ENCODE results near the gene FASN. TPM values are rescaled to one million over a fixed set of nuclear protein-coding genes. Genes with fewer than 3 reads are reported as not detected.

FASN gene
- total RNA-seq, 1 donor: 21.8 TPM

DNA sequence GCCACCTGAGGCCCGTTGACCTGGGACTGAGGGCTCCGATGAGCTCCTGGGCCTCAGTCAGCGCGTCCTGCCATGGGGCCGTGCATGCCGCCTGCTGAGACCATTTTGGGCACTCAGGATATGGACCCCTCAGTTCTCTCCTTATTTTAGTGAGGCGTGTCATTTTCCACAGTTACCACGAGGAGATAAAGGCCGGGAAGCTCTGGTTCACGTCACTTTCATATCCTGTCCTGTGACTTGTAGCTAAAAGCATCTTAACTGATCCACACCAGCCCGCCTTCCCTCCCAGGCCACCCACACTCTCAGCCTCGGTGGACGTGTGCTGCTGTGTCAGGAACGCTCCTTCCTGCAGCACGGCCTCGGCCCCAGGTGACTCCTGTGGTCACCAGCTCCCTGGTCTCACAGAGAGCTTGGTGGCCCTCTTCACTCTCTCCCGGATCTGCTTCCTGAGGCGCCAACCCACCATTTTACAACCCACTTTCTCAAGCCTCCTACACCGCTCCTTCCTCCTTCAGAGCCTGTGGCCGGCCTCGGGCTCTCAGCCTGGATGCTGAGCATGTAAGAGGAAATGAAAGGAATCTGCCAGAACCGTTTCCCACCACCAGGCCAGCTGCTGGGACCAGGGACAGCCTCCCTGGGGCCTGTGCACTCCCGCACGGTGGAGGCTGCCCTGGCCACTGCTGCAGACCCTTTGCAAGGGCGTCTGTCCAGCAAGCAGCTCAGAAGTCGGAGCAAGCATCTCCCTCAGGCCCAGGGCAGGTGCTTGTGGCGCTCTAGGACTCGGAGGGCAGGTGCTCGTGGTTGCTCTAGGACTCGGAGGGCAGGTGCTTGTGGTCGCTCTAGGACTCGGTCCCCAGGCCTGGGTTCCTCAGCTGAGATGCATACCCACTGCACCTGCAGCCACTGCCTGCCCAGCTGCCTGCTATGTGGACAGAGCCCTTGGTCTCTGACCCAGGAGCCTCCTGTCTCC is 23.9 kb upstream of the FASN start:
- no peaks in the 10 kb centered on the region for H3K9me3 ChIP-seq (ENCODE audit: low read depth, low read length)
- H3K4me1 ChIP-seq (ENCODE audit: insufficient read depth, low read length): peaks cover 12% of the 10 kb centered on the region
- H3K27me3 ChIP-seq (ENCODE audit: insufficient read depth, low read length): no peaks in the 10 kb centered on the region
- no peak overlapping the region for H3K4me3 ChIP-seq (ENCODE audit: low read length)

- no peaks in the 10 kb centered on the region for H3K27me3 ChIP-seq (ENCODE audit: insufficient read depth, low read length)
- H3K9me3 ChIP-seq (ENCODE audit: low read depth, low read length): no peaks in the 10 kb centered on the region
- no peak overlapping the region for H3K4me3 ChIP-seq (ENCODE audit: low read length)
- H3K4me1 ChIP-seq (ENCODE audit: insufficient read depth, low read length): peaks cover 12% of the 10 kb centered on the region
These were observed 23.2 kb upstream of the FASN start for GRCh38 chr17:82121246-82121645.

DNA sequence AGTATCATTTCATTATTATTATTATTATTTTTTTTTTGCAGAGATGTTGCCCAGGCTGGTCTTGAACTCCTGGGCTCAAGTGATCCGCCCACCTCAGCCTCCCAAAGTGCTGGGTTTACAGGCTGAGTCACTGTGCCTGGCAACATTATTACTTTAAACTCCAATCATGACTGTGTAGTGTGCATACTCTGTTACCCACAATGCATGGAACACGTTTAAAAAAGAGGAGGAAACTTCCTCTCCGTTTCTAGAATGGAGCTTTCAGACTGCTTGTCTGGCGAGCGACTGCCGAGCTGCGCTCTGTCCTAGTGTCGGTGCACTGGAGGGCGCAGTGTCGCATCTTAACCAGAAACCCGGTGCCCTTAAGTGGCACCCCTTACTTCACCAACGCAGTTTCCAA is 22.1 kb upstream of the FASN start:
- peaks cover 5% of the 10 kb centered on the region for H3K4me1 ChIP-seq (ENCODE audit: insufficient read depth, low read length)

GRCh38 chr17:82118815-82119380 is 20.9 kb upstream of the FASN start:
- H3K4me1 ChIP-seq (ENCODE audit: insufficient read depth, low read length): peaks cover 5% of the 10 kb centered on the region
- no peaks in the 10 kb centered on the region for H3K27me3 ChIP-seq (ENCODE audit: insufficient read depth, low read length)
- no peaks in the 10 kb centered on the region for H3K9me3 ChIP-seq (ENCODE audit: low read depth, low read length)
- no peak overlapping the region for H3K4me3 ChIP-seq (ENCODE audit: low read length)

More for the DNA sequence above, 22.1 kb upstream of the FASN start:
- no peaks in the 10 kb centered on the region for H3K9me3 ChIP-seq (ENCODE audit: low read depth, low read length)
- no peak overlapping the region for H3K4me3 ChIP-seq (ENCODE audit: low read length)
- no peaks in the 10 kb centered on the region for H3K27me3 ChIP-seq (ENCODE audit: insufficient read depth, low read length)

GRCh38 chr17:82118168-82118814 is 20.3 kb upstream of the FASN start:
- Histone ChIP-seq H3K4me1 (ENCODE audit: insufficient read depth, low read length) (peaks cover 5% of the 10 kb centered on the region), H3K9me3 (ENCODE audit: low read depth, low read length) (no peaks in the 10 kb centered on the region), H3K27me3 (ENCODE audit: insufficient read depth, low read length) (no peaks in the 10 kb centered on the region), H3K4me3 (ENCODE audit: low read length) (no peak overlapping the region)

DNA sequence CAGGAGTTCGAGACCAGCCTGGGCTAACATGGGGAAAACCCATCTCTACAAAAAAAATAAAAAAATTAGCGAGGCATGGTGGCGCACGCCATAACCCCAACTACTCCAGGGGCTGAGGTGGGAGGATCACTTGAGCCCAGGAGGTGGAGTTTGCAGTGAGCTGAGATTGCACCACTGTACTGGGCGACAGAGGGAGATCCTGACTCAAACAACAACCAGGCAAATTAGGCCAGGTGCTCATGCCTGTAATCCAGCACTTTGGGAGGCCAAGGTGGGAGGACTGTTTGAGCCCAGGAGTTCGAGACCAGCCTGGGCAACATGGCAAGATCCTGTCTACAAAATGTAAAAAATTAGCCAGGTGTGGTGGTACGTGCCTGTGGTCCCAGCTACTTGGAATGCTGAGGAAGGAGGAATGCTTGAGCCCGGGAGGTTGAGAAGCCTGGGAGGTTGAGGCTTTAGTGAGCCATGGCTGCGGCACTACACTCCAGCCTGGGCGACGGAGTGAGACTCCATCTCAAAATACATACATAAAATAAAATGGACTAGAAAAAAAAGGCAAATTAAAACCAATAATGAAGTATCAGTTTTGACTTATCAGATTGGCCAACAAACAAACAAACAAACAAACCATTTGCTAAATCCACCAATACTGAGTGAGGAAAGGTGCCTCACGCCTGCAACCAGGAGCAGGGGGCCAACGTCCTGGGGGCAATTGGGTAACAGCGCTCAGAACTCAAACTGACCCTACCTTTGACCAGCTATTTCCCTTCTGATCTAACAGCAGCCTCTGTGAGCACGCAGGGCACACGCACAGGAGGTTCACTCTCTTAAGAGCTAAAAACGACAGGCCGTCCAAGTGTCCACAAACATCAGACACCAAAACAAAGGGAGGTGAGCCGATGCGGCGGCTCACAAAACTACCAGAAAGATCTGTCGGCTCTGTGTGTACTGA is 19.4 kb upstream of the FASN start:
- Histone ChIP-seq H3K4me3 (ENCODE audit: low read length) (no peak overlapping the region), H3K9me3 (ENCODE audit: low read depth, low read length) (no peaks in the 10 kb centered on the region), H3K27me3 (ENCODE audit: insufficient read depth, low read length) (no peaks in the 10 kb centered on the region), H3K4me1 (ENCODE audit: insufficient read depth, low read length) (peaks cover 4% of the 10 kb centered on the region)

DNA sequence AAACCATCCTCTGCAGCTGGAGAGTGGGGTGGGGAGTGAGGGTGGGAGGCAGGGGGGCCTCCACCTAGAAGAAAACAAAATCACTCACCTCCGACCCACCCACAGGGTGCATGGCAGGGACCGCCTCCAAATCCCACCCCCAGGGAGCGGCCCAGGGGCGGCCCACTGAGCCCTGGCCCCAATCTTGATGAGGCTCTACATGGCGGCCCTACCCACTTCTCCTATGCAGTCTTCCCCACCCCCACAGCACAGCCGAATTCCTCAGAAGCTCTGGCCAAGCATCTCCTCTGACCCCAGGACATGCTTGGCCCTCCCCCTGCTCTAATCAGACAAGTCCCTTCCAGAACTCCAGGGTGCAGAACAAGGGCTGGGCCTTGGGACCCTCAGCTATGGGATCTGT is 18.2 kb upstream of the FASN start:
- H3K4me3 ChIP-seq (ENCODE audit: low read length): no peak overlapping the region
- no peaks in the 10 kb centered on the region for H3K9me3 ChIP-seq (ENCODE audit: low read depth, low read length)
- H3K27me3 ChIP-seq (ENCODE audit: insufficient read depth, low read length): no peaks in the 10 kb centered on the region
- H3K4me1 ChIP-seq (ENCODE audit: insufficient read depth, low read length): no peaks in the 10 kb centered on the region

GRCh38 chr17:82114872-82115271 is 16.8 kb upstream of the FASN start:
- H3K4me1 ChIP-seq (ENCODE audit: insufficient read depth, low read length): no peaks in the 10 kb centered on the region
- H3K9me3 ChIP-seq (ENCODE audit: low read depth, low read length): no peaks in the 10 kb centered on the region
- H3K27me3 ChIP-seq (ENCODE audit: insufficient read depth, low read length): no peaks in the 10 kb centered on the region
- H3K4me3 ChIP-seq (ENCODE audit: low read length): no peak overlapping the region

DNA sequence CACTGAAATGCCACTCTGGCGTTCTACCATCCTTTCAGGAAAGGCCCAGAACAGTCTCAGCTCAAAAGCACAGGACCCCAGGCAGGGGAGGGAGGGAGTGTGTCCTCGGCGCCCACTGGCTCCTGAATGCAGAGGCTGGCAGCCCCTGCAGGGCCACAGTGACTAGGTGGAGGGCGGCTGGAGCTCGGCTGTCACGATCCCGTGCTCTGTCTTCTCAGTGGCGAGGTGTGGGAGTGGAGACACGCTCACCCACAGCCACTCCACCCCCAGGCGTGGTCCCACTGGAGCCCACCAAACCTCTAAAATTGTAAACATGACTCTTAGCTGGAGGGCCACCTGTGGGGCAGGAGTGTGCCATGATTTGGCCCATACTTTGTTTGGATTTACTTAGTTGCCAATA is 16.4 kb upstream of the FASN start:
- Histone ChIP-seq H3K4me1 (ENCODE audit: insufficient read depth, low read length) (no peaks in the 10 kb centered on the region), H3K4me3 (ENCODE audit: low read length) (no peak overlapping the region), H3K27me3 (ENCODE audit: insufficient read depth, low read length) (no peaks in the 10 kb centered on the region), H3K9me3 (ENCODE audit: low read depth, low read length) (no peaks in the 10 kb centered on the region)

GRCh38 chr17:82113941-82114340 is 15.9 kb upstream of the FASN start:
- Histone ChIP-seq H3K4me1 (ENCODE audit: insufficient read depth, low read length) (no peaks in the 10 kb centered on the region), H3K9me3 (ENCODE audit: low read depth, low read length) (no peaks in the 10 kb centered on the region), H3K4me3 (ENCODE audit: low read length) (no peak overlapping the region), H3K27me3 (ENCODE audit: insufficient read depth, low read length) (no peaks in the 10 kb centered on the region)

- Histone ChIP-seq H3K4me3 (ENCODE audit: low read length) (no peak overlapping the region), H3K9me3 (ENCODE audit: low read depth, low read length) (no peaks in the 10 kb centered on the region), H3K27me3 (ENCODE audit: insufficient read depth, low read length) (no peaks in the 10 kb centered on the region), H3K4me1 (ENCODE audit: insufficient read depth, low read length) (no peaks in the 10 kb centered on the region)
These were observed 15.4 kb upstream of the FASN start for GRCh38 chr17:82113422-82113821.

GRCh38 chr17:82112914-82113311 is 14.9 kb upstream of the FASN start:
- Histone ChIP-seq H3K4me1 (ENCODE audit: insufficient read depth, low read length) (peaks cover 2% of the 10 kb centered on the region), H3K27me3 (ENCODE audit: insufficient read depth, low read length) (no peaks in the 10 kb centered on the region), H3K4me3 (ENCODE audit: low read length) (no peak overlapping the region), H3K9me3 (ENCODE audit: low read depth, low read length) (no peaks in the 10 kb centered on the region)

DNA sequence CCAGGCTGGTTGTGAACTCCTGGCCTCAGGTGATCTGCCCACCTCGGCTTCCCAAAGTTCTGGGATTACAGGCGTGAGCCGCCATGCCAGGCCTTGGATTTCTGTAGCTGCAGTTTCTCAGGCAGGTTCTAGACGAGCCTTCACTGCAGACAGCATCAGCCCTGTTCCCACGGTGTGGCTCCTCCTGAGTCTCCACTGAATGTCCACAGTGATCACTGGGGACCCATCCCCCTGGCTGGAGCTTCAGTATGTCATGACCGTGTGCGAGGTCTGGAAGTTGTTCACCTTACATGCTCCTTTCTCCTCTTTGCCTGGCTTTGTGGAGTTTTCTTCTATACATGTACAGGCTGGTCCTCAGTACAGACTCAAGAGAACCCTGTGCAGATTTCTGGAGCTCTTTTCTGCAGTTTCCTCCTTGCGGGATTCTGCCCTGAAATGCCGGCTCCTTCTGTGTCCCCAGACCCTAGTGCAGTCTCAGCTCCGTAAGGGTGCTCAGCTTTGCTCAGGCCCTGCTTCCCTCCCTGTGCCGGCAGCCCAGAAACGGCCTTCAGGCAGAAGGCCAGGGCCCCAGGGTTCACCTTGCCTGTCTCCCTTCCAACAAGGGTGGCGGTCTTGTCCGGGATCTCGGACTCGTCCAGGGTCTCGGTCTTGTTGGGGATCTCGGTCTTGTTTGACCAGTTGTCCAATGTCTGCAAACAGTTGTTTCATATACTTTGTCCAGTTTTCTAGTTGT is 14.3 kb upstream of the FASN start:
- peaks cover 8% of the 10 kb centered on the region for H3K4me1 ChIP-seq (ENCODE audit: insufficient read depth, low read length)
- H3K9me3 ChIP-seq (ENCODE audit: low read depth, low read length): no peaks in the 10 kb centered on the region
- no peak overlapping the region for H3K4me3 ChIP-seq (ENCODE audit: low read length)
- no peaks in the 10 kb centered on the region for H3K27me3 ChIP-seq (ENCODE audit: insufficient read depth, low read length)

GRCh38 chr17:82110298-82110697 is 12.3 kb upstream of the FASN start:
- H3K4me1 ChIP-seq (ENCODE audit: insufficient read depth, low read length): peaks cover 28% of the 10 kb centered on the region
- no peaks in the 10 kb centered on the region for H3K9me3 ChIP-seq (ENCODE audit: low read depth, low read length)
- no peak overlapping the region for H3K4me3 ChIP-seq (ENCODE audit: low read length)
- no peaks in the 10 kb centered on the region for H3K27me3 ChIP-seq (ENCODE audit: insufficient read depth, low read length)

Measured in mononuclear cell (primary cell).